GM12872 (cell line): Measurements from ENCODE around the gene EIF2AK2.

ENCODE experiments used
- CTCF ChIP-seq: IDR thresholded peaks from 3 replicates; pipeline ENCODE4 v1.5.1; 2011; ENCODE audit warnings: low read depth, mild to moderate bottlenecking, low read length, moderate library complexity; ENCODE audit not compliant: insufficient read depth

Gene EIF2AK2

GRCh38 chr2:37070931-37071330 is 85.8 kb downstream of the EIF2AK2 start:
- TF ChIP-seq CTCF: no peak

- no peak for TF ChIP-seq CTCF
Measured at GRCh38 chr2:37068686-37069085, 88.1 kb downstream of the EIF2AK2 start.

- no peak for TF ChIP-seq CTCF
Measured at GRCh38 chr2:37061776-37062175, 95.0 kb downstream of the EIF2AK2 start.

- TF ChIP-seq CTCF: no peak
Measured at GRCh38 chr2:37061013-37061711, 95.6 kb downstream of the EIF2AK2 start.

GRCh38 chr2:37060446-37060845 is 96.3 kb downstream of the EIF2AK2 start:
- no peak for TF ChIP-seq CTCF

GRCh38 chr2:37059841-37060240 is 96.9 kb downstream of the EIF2AK2 start:
- no peak for TF ChIP-seq CTCF

- no peak for TF ChIP-seq CTCF
Measured at GRCh38 chr2:37052600-37053332, 104.0 kb downstream of the EIF2AK2 start.
